K562 treated with DMSO at 1 percent for 24 hours (cell line): Measurements from ENCODE around the gene TMSB15A. TPM values are rescaled to one million over a fixed set of nuclear protein-coding genes. Genes with fewer than 3 reads are reported as not detected.

Experiments
- total RNA-seq: library from RNA; unstranded; fragments of 300-600 nt; gene quantifications from 2 replicates; pipeline ENCODE4 v1.2.3, GENCODE V29; 2022; ENCODE audit warnings: low read depth; ENCODE audit not compliant: insufficient read depth

The TMSB15A gene
- total RNA-seq: 2.5 TPM in 1 of 2 replicates, not detected in the other

GRCh38 chrX:102515975-102516941 is at the start of gene TMSB15A:
TMSB15A (minus strand) TSS chrX:102516739.

GRCh38 chrX:102471762-102472220 is 44.7 kb downstream of the TMSB15A start, which contains the start of gene TCP11X2:
TCP11X2 (minus strand) TSS chrX:102471812.

Other genes starting within 250 kb of the TMSB15A start
- 14.3 and 23.3 TPM in 2 replicates for gene NXF2B, start 76.7 kb downstream of the TMSB15A start, total RNA-seq
- not detected in 2 replicates for gene TCP11X2, start 44.9 kb downstream of the TMSB15A start, total RNA-seq
- gene ARMCX5, start 82.8 kb upstream of the TMSB15A start, total RNA-seq: 6.8 and 12.1 TPM in 2 replicates
- 0.09 and 0.31 TPM in 2 replicates for gene GPRASP1, start 134.7 kb upstream of the TMSB15A start, total RNA-seq
- gene GPRASP2, start 195.7 kb upstream of the TMSB15A start, total RNA-seq: 4.2 and 5.2 TPM in 2 replicates
- 1.4 and 1.8 TPM in 2 replicates for gene GPRASP3, start 204.0 kb upstream of the TMSB15A start, total RNA-seq